ENCODE results near the gene SYT17. TPM values are rescaled to one million over a fixed set of nuclear protein-coding genes. Genes with fewer than 3 reads are reported as not detected.

The SYT17 gene
- total and polyA plus RNA-seq, 2 experiments from 2014 or later, result not detected

- H3K9me2 ChIP-seq (ENCODE audit: insufficient read depth), result no peaks in the 10 kb centered on the region
- no peak overlapping the region for H3K9ac ChIP-seq
- no peak overlapping the region for H3K4me2 ChIP-seq (ENCODE audit: unreplicated experiment)
- H3F3A ChIP-seq (ENCODE audit: insufficient read depth), result no peaks in the 10 kb centered on the region
- H2AFZ ChIP-seq, result no peak overlapping the region
- no peak for DNase-seq
- no peaks in the 10 kb centered on the region for H3K9me3 ChIP-seq (ENCODE audit: low read depth)
- in situ Hi-C loops (cut with MboI), result no loop called here
- peaks cover 28% of the 10 kb centered on the region for H3K4me1 ChIP-seq (ENCODE audit: insufficient read depth)
- H3K27ac ChIP-seq, result no peak overlapping the region
- no peaks in the 10 kb centered on the region for H3K36me3 ChIP-seq (ENCODE audit: low read depth)
- H4K20me1 ChIP-seq (ENCODE audit: insufficient read depth), result no peaks in the 10 kb centered on the region
- no peaks in the 10 kb centered on the region; the same call in 1 of the 2 replicates for H3K27me3 ChIP-seq (replicated peaks; ENCODE audit: insufficient read depth)
- no peak for TF ChIP-seq EZH2 (IDR thresholded peaks at IDR 0.05; ENCODE audit: insufficient read depth, poor library complexity, severe bottlenecking)
- TF ChIP-seq EZH2phosphoT487 (IDR thresholded peaks at IDR 0.05; ENCODE audit: insufficient read depth, low read depth), result no peak
- no peak overlapping the region for H3K4me3 ChIP-seq
- H3K79me2 ChIP-seq (ENCODE audit: insufficient read depth), result no peaks in the 10 kb centered on the region
- WGBS, 2 experiments (ENCODE audit: low coverage in 1 of 2, low lambda C conversion rate in 2 of 2, missing lambda C conversion rate in 2 of 2), result 45 to 54% methylated on average over 2 of the region's 2 CpGs
Observed at GRCh38 chr16:19140396-19140795, 27.6 kb upstream of the SYT17 start.

- Histone ChIP-seq H3K4me1 (ENCODE audit: insufficient read depth) (peaks cover 9% of the 10 kb centered on the region; the same call in 1 of the 2 replicates), H2AFZ (no peak overlapping the region), H3K36me3 (ENCODE audit: low read depth) (no peaks in the 10 kb centered on the region), H3K79me2 (ENCODE audit: insufficient read depth) (no peaks in the 10 kb centered on the region), H3K4me2 (ENCODE audit: unreplicated experiment) (no peak overlapping the region), H3K9me2 (ENCODE audit: insufficient read depth) (no peaks in the 10 kb centered on the region), H3K27ac (no peak overlapping the region), H3K9me3 (ENCODE audit: low read depth) (no peaks in the 10 kb centered on the region), H4K20me1 (ENCODE audit: insufficient read depth) (no peaks in the 10 kb centered on the region), H3K4me3 (no peak overlapping the region), H3K9ac (no peak overlapping the region), H3K27me3 (replicated peaks; ENCODE audit: insufficient read depth) (no peaks in the 10 kb centered on the region; the same call in 1 of the 2 replicates), H3F3A (ENCODE audit: insufficient read depth) (no peaks in the 10 kb centered on the region)
- TF ChIP-seq EZH2phosphoT487 (IDR thresholded peaks at IDR 0.05; ENCODE audit: insufficient read depth, low read depth) (no peak), EZH2 (IDR thresholded peaks at IDR 0.05; ENCODE audit: insufficient read depth, poor library complexity, severe bottlenecking) (no peak)
- in situ Hi-C loops (cut with MboI), result no loop called here
- no peak for DNase-seq
- WGBS, 2 experiments (ENCODE audit: low coverage in 1 of 2, low lambda C conversion rate in 2 of 2, missing lambda C conversion rate in 2 of 2), result 74 to 75% methylated on average over 8 of the region's 8 CpGs
Observed at GRCh38 chr16:19142939-19143598, 25.0 kb upstream of the SYT17 start.

GRCh38 chr16:19143599-19143956 lies 24.5 kb upstream of the SYT17 start:
- Histone ChIP-seq H3K27me3 (replicated peaks; ENCODE audit: insufficient read depth) (no peaks in the 10 kb centered on the region; the same call in 1 of the 2 replicates), H4K20me1 (ENCODE audit: insufficient read depth) (no peaks in the 10 kb centered on the region), H3K4me2 (ENCODE audit: unreplicated experiment) (no peak overlapping the region), H3K27ac (no peak overlapping the region), H3K9ac (no peak overlapping the region), H3K36me3 (ENCODE audit: low read depth) (no peaks in the 10 kb centered on the region), H3F3A (ENCODE audit: insufficient read depth) (no peaks in the 10 kb centered on the region), H3K4me3 (no peak overlapping the region), H3K9me3 (ENCODE audit: low read depth) (no peaks in the 10 kb centered on the region), H3K79me2 (ENCODE audit: insufficient read depth) (no peaks in the 10 kb centered on the region), H3K4me1 (ENCODE audit: insufficient read depth) (peaks cover 6% of the 10 kb centered on the region; the same call in 1 of the 2 replicates), H2AFZ (no peak overlapping the region), H3K9me2 (ENCODE audit: insufficient read depth) (no peaks in the 10 kb centered on the region)
- WGBS, 2 experiments (ENCODE audit: low coverage in 1 of 2, low lambda C conversion rate in 2 of 2, missing lambda C conversion rate in 2 of 2), result 78 to 81% methylated on average over 9 of the region's 9 CpGs
- no peak for TF ChIP-seq EZH2 (IDR thresholded peaks at IDR 0.05; ENCODE audit: insufficient read depth, poor library complexity, severe bottlenecking)
- TF ChIP-seq EZH2phosphoT487 (IDR thresholded peaks at IDR 0.05; ENCODE audit: insufficient read depth, low read depth), result no peak
- no peak for DNase-seq
- in situ Hi-C loops (cut with MboI), result no loop called here

GRCh38 chr16:19145010-19145409 lies 23.0 kb upstream of the SYT17 start:
- Histone ChIP-seq H3K36me3 (ENCODE audit: low read depth) (no peaks in the 10 kb centered on the region), H3K9ac (no peak overlapping the region), H3F3A (ENCODE audit: insufficient read depth) (no peaks in the 10 kb centered on the region), H3K4me3 (no peak overlapping the region), H2AFZ (no peak overlapping the region), H4K20me1 (ENCODE audit: insufficient read depth) (no peaks in the 10 kb centered on the region), H3K4me1 (ENCODE audit: insufficient read depth) (no peaks in the 10 kb centered on the region), H3K27ac (no peak overlapping the region), H3K27me3 (replicated peaks; ENCODE audit: insufficient read depth) (no peaks in the 10 kb centered on the region; the same call in 1 of the 2 replicates), H3K79me2 (ENCODE audit: insufficient read depth) (no peaks in the 10 kb centered on the region), H3K4me2 (ENCODE audit: unreplicated experiment) (no peak overlapping the region), H3K9me3 (ENCODE audit: low read depth) (no peaks in the 10 kb centered on the region), H3K9me2 (ENCODE audit: insufficient read depth) (no peaks in the 10 kb centered on the region)
- in situ Hi-C loops (cut with MboI), result no loop called here
- whole genome bisulfite sequencing, 2 experiments (ENCODE audit: low coverage in 1 of 2, low lambda C conversion rate in 2 of 2, missing lambda C conversion rate in 2 of 2), result 53 to 62% methylated on average over 3 of the region's 3 CpGs
- TF ChIP-seq EZH2phosphoT487 (IDR thresholded peaks at IDR 0.05; ENCODE audit: insufficient read depth, low read depth) (no peak), EZH2 (IDR thresholded peaks at IDR 0.05; ENCODE audit: insufficient read depth, poor library complexity, severe bottlenecking) (no peak)
- no peak for DNase-seq
